DMS53 (cell line): ENCODE data around the gene FBXW9.
"Not testable (repeated sequence)": the region's sequence is repeated elsewhere in the genome, so short reads cannot be mapped to it uniquely, and the experiment has no call there.

ENCODE experiments used
- DNase-seq: peaks from one replicate; lab custom pipeline; 2025; lab: John Stamatoyannopoulos, UW

FBXW9 gene

DNA sequence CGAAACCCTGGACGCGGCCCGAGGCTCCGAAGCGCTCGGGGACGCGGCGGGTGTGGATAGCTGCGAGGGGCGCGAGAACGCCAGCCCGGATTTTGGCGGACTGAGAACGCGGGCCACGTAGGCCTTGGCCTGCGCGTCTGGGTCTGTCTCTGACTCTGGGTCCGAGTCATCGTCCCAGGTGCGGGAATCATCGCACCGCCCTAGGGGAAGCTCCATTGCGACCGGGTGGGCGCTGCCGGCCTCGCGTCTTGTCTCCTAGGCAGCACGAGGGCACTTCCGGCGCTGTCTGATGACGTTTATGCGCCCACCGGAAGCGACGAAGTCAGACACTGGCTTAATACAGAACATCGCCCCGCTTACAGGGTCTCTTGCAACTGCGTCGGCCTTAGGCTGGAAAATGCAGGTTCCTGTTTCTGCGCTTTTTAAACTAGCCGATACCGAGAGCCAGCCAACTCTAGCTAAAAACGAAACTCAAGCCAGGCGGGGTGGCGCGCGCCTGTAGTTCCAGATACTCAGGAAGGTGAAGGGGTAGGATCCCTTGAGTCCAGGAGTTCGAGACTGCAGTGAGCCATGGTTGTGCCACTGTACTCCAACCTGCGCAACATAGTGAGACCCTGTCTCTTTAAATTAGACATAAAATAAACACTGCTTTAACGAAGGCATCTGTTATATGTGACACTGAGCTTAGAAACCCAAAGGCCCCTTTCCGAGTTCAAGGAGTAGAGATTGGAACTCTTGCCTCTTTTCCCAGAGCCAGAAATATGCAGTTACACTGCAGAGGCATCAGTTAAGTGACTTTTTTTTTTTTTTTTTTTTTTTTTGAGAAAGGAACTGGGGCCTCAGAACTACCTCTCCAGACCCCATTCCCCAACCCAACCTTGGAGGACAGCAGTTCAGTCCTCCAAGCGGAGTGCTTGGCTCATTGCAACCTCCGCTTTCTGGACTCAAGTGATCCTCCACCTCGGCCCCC lies at the start of gene FBXW9:
FBXW9 (minus strand) TSS at position 266 of the 970 bp plus-strand sequence; CDS start at position 216, 50 bp downstream.
- peak; percentile 94 for DNase-seq

DNA sequence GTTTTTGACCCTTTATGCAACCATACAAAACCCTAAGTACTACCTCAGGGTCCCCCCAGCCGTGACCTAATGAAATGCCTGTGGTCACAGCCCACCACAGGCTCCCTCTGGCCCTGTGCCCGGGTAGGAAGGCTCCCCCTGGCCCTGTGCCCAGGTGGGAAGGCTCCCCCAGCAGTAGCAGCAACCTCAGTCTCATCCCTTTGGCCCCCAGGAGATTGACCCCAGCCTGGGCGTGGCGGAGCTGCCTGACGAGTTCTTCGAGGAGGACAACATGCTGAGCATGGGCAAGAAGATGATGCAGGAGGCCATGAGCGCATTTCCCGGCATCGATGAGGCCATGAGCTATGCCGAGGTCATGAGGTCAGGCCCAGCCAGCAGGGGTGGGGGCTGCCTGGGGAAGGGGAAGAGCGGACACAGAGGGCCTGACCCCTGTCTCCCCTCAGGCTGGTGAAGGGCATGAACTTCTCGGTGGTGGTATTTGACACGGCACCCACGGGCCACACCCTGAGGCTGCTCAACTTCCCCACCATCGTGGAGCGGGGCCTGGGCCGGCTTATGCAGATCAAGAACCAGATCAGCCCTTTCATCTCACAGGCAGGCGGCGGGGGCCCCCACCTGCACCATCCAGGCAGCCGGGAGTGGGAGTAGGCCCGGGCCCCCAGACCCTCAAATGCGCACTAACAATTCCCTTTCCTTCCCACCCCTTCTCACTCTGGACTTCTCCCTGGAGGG lies 48.9 kb upstream of the FBXW9 start:
- DNase-seq: no peak

DNA sequence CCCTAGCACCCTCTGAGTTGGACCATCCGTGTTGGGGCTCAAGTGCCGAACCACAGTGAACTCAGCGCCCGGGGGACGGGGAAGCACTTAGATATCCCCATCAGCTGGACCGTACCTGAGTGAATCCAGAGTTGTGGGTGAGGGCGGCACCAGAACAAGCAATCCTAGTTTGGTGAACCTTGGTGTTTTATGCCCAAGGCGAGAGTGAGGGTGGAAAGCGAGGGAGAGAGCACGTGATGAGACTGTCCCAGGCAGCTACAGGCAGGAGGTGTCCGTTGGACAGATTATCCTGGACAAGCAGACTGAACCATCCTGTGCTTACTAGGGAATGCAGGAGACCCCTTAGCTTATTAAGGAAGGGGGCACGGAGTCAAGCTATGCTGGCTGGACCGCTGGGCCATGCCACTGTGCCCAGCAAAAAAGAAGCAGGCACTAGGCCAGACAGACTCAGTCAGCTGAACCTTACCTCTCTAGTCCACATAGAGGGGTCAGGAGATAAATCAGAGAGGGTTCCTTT lies 41.5 kb upstream of the FBXW9 start:
- DNase-seq: no peak

DNA sequence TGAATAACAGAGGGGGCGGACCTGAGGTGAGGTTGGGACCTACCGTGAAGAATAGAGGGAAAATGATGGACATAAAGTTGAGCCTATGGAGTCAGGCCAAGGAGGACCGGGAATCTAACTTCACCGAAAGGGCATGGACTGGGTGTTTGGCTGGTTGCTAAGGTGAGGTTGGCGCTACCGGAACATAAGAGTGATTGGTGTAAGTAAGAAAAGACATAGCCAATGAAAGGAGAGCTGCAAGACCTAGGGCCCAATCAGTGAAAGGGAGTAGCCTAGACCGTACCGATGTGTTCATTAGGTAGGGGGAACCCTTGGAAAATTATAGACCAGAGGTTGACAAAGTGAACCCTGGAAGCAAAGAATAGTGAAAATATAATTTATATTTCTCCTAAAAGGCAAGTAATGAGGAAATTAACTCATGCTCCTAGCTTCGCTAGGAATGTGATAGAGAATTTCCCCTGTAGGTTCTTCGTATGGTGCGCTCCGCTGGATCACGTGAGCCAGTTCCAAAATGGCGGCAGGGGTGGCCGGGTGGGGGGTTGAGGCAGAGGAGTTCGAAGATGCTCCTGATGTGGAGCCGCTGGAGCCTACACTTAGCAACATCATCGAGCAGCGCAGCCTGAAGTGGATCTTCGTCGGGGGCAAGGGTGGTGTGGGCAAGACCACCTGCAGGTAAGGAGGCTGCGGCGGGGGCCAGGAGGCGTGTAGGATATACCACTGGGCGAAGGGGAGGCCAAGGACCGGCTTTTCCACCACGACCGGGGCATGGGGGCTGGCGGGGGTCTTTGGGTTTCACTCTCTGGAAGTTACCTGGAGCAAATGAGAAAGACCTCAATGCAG lies 40.8 kb upstream of the FBXW9 start, which contains the start of gene GET3:
GET3 (plus strand) TSS at position 503 of the 840 bp plus-strand sequence; CDS start at position 512, 9 bp downstream.
- DNase-seq: peak; percentile 99

DNA sequence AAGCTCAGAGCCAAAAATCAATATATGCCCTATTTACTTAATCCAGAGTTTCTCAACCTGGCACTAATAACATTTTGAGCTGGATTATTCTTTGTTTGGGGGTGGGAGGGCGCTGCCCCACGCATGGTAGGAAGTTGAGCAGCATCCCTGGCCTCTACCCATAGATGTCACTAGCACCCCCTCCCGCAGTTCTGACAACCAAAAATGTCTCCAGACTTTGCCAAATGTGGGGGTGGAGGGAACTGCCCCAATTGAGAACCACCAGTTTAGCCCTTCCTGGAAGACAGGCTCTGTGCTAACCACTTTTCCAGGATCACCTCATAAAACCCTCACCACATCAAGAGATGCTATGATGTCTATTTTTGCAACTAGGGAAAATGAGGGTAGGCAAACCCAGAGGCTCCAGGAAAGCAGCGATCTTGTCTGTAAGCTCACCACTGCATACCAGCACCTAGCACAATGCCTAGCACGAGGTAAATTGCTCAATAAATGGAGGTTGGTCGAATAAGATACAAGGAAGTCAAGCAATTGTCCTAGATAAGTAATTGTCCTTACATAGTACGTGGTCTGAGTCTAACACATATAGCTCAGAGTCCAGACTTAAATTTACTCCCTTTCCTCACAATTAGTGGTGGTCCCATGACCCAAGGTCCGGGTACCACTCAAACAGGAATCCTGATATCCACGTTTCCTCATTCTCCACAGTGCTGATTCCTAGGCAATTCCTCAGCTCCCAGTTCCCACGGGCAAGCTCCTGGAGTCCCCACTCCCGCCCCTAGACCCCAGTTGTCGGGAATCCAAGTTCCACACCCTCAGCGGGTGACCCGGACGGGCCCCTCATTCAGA lies 37.2 kb upstream of the FBXW9 start:
- peak; percentile 43 for DNase-seq

DNA sequence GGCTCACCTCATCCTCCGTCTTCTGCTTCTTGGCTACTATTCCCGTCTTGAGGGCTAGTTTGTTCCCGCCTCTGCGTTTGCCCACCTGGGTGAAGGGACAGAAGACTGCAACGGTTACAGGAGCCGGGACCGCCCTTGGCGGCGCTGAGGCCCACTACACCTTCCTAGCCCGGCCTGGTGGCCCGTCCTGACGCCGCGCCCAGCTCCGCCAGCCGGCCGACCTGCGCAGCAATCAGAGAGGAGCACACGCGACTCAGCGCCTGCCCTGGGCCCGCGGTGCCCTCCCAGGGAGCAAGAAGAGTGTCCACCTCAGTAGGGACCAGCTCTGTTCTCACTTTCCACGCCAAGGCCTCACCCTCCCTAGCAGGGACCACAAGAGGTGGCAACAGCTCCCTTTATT lies 34.9 kb upstream of the FBXW9 start:
- DNase-seq: no peak

DNA sequence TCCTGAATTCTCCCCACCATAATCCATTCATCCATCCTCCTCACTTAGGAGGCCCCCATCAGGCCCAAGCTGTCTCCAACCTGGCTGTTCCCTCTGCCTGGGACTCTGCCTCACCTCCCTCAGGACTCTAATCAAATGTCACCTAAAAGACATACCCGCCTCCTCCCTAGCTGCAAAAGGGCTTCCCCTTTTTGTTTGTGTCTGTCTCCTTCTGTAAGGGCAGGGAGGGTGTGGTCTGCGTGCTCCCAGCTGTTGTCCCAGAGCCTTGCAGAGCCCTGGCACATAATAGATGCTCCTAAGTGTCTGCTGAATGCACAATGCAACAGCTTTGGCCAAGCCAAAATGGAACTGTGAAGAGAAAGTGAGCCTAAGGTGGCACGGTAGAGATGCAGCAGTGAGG lies 33.6 kb upstream of the FBXW9 start:
- no peak for DNase-seq

DNA sequence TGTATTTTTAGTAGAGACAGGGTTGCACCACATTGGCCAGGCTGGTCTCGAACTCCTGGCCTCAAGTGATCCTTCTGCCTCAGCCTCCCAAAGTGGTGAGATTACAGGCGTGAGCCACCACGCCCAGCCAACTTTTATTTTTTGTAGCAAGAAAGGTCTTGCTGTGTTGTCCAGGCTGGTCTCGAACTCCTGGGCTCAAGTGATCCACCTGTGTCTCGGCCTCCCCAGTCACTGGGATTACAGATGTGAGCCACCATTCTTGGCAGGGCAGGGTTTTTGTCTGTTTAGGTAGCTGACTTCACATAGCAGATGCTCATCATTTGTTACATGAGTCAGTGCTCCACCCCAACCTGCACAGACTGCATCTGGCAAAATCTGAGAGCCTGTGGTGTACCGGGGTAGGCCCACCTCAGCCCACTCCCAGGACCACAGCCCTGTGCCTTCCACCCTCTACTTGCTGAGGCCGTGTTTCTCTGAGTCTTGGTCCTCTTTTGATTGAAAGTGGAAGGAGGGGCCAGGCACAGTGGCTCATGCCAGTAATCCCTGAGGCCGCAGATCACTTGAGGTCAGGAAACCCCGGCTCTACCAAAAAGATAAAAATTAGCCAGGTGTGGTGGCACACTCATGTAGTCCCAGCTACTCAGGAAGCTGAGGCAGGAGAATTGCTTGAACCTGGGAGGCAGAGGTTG lies 31.5 kb upstream of the FBXW9 start:
- DNase-seq: no peak

DNA sequence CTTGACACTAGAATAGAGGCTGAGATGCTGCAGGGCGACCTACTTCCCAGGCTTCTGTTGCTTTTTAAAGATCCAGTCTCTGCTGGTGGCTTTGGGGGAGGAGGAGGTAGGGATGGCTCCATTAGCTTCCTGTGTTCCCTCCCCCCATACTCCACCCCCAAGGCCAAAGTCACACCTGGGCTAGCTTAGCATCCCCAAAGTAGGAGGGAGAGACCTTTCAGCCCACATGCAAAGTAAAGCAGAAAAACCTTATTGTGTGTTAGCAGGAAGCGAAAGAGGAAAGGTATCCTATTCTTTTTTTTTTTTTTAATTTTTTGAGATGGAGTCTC lies 30.5 kb upstream of the FBXW9 start:
- DNase-seq: no peak

DNA sequence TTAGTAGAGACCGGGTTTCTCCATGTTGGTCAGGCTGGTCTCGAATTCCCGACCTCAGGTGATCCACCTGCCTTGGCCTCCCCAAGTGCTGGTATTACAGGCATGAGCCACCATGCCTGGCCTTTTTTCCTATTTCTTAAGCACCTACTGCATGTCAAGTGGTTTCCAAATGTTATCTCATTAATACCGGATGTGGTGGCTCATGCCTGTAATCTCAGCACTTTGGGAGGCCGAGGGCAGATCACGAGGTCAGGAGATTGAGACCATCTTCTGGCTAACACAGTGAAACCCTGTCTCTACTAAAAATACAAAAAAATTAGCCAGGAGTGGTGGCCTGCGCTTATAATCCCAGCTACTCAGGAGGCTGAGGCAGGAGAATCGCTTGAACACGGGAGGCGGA lies 29.2 kb upstream of the FBXW9 start:
- DNase-seq: not testable (repeated sequence)

DNA sequence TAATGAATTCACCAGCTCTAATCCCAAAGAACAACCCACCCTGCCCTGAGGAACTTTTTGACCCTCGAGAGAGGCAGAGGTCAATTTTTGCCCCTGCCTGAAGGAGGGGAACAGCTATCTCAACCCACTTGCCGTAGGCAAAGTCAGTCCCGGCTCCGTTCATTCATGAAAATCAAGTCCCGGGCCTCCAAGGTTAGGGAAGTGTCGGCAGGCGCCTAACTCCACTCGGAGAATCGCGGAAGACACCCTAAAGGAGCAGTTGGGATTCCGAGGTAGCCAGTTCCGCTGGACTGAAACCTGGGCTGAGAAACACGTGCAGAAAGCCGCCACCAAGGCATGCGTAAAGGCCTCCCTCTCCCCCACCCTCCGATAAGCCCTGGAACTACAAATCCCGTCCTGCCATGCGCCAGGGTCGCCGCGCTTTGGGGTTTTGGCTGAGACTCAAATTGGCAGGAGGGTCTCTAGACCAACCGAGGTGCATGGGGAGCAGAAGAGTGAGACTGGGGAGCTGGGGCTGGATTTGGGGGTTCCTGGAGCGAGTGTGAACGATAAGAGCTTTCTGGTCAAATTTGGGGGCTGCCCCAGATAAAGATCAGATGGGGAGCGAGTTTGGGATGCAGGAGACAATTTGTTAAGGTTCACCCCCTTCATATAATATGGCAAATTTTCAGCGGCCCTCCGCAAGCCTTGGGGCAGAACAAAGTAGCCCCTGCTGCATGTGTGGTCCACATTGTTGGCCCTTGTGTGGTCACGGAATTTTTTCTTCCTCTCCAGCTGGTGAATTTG lies 27.4 kb upstream of the FBXW9 start, which contains the start of gene TNPO2:
TNPO2 (minus strand) TSS at position 292 of the 786 bp plus-strand sequence. CDS start 2,955 bp downstream, outside the sequence.
- DNase-seq: peak; percentile 79

DNA sequence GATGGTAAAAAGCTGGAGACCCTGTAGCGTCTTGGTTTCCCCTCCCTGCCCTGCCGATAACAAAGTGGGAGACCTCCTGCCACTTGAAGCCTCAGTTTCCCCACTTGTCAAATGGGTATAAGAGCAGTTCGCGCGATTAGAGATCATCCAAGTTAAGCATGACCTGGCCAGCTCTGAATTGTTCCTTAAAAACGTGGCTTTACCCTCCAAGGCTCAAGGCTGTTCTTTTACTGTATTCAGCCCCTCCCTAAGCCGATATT lies 26.9 kb upstream of the FBXW9 start:
- DNase-seq: peak; percentile 50

DNA sequence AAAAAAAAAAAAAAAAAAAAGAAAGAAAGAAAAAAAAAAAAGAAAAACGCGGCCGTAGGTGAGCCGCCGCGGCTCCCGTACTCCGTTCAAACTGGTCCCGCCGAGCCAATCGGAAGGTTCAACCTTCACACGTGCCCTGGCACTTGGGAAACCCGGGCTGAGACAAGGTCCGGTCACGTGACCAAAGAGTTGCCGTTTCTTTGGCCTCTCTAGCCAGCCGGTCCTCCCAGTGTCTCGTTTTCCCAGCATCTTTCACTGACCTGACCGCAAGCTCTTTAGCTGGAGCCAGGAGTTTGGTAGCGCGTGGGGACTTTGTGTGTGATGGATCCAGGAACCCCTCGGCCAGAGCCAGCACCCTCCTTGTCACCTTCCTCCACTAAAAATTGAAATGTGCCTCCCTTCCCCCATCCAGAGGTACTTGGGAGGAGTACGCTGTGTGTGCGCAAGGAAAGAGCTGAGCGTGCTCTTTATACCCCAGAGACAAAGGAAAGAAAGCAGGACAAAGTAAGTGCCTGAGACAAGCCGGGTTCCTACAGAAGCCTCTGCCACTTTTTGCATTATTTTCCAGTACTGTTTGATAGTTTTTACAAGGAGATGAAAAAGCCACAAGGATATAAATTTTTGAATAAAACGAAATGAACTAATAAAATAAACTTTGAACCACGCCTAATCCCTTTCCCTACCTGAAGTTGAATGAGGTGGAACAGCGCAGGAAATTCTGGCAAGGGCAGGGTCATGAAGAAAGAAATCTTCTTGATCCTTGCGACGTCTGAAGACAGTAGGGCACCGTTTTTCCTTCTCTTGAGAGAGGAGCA lies 26.3 kb upstream of the FBXW9 start:
- peak; percentile 99 for DNase-seq

DNA sequence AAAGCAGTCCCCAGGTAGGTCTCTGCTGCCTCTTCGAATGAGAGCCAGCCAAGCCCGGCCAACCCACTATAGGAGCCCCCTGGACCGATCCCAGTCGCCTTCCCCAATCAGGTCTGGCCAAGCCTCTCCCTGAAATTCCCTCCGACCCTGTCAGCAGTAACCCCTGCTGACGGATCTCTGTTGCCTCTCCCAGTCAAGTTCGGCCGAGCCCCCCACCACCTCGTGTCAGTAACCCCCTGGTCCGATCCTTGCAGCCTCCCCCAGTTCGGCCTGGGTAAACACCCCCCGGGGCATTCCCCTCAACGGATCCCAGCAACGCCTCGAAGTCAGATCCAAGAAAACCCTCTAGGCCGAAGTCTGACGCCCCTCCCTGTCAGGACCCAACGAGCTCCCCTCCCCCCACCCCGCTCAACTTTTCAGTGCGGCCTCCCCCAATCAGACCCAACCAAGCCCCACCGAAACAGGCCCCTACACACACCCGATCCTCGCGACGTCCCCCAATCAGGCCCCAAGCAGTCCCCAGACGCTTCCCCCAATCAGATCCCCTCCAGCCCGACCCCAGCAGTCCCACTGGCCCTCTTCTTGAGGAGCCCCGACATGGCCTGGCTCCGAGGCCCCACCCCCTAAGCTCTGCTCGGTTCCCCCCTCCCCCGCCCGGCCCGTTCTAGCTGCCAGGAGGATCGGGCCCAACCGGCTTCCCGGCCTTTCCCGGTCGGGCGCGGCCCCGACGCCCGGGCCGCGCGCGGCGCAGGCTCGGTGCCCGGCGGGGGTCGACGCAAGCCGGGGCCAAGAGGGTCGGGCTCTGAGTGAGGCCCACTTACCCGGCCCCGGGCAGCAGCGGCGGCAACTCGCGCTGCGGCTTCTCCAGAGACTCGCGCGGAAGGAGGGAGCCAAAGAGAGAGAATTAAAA lies 25.5 kb upstream of the FBXW9 start:
- DNase-seq: peak; percentile 74

DNA sequence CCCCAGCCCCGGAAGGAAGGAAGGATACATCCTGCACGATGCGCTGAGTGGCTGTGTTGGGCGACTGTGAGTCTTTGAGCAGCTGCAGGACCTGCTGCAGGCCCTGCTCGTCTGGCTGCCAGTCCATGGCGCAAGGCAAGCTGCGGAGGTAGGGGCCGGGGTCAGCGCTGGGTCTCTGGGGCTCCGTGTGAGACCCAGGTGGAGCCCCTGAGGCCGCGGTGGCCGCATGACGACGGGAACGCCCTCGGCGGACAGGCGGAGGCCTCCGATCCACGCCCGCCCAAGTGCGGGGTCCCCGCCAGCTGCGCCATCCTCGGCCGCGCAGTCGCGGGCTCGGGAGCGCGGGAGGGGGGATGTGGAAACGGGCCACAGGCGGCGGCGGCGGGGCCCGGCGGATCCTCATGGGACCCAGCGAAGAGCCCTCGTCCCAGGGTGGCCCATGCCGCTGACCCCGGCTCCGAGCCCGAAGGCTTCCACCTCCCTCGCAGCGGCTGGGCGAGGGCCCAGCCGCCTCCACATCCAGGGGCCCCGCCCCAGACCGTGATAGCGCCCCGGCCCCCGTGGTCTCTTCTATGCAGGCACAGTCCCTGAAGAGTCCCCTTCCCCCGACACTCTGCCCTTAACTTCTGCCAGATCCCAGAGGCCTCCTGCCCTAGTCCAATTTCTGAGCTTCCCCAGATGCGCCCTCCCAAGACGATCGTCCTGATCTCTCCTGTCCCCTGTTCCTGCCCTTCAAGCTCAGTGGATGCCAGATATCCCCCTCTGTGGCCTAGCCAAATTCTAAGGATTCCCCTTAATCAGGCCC lies 24.6 kb upstream of the FBXW9 start:
- DNase-seq: no peak

DNA sequence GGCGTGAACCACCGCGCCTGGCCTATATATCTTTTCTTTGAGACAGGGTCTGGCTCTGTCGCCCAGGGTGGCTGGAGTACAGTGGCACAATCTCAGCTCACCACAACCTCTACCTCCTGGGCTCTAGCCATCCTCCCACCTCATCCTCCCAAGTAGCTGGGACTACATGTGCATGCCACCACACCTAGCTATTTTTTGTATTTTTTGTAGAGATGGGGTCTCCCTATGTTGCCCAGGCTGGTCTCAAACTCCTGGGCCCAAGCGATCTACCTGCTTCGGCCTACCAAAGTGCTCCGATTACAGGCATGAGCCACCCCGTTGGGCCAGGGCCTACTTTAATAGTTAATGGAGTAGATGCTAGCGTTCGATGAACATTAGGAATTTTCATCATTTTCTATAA lies 23.9 kb upstream of the FBXW9 start:
- no peak for DNase-seq

DNA sequence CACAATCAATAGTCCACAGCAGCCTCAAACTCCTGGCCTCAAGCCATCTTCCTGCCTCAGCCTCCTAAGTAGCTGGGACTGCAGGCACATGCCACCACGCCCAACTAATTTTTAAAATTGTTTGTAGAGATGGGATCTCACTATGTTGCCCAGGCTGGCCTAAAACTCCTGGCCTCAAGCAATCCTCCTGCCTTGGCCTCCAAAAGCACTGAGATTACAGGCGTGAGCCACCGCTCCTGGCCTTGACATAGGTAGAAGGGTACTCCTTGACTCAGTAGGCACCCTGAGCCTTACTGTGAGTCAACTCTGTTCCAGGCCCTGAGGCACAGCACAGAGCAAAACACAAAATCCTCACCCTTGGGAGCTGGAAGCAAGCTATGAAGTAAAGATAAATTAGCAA lies 19.5 kb upstream of the FBXW9 start:
- no peak for DNase-seq
